Adrenal gland (tissue), 12 donors: ENCODE results near the gene ICAM4. TPM values are rescaled to one million over a fixed set of nuclear protein-coding genes. Genes with fewer than 3 reads are reported as not detected.

Experiments used
- DNase-seq, 7 donors: peaks; one replicate each; pipeline ENCODE4 v3.0.0-alpha.2; 2019 to 2020
- H3K27ac ChIP-seq, 5 donors: fragments of 200-600 bp; sonication (generic) in 4 of 5; 1 replicate in 3 of 5; 2 replicates in 2 of 5; pipeline versions ENCODE4 v1.5.1 to v1.8.0; 2016 to 2020; ENCODE audit warnings: mild to moderate bottlenecking in 1 of 5
- H3K27me3 ChIP-seq: fragments of 200-600 bp; 2 replicates; pipeline ENCODE4 v1.8.0; 2021
- H3K36me3 ChIP-seq, 2 donors: fragments of 200-600 bp; replicated peaks in 1 of 2; 1 replicate in 1 of 2; 2 replicates in 1 of 2; pipeline versions ENCODE4 v1.5.1 to v1.8.0; 2018 to 2022
- H3K4me1 ChIP-seq, 2 donors: fragments of 200-600 bp; replicated peaks in 1 of 2; 1 replicate in 1 of 2; 2 replicates in 1 of 2; pipeline versions ENCODE4 v1.5.1 to v1.8.0; 2018 to 2021
- H3K4me3 ChIP-seq, 4 donors: fragments of 200-600 bp; sonication (generic) in 3 of 4; one replicate each; pipeline ENCODE4 v1.5.1; 2016 to 2018
- H3K9me3 ChIP-seq, 3 donors: fragments of 200-600 bp; sonication (generic) in 1 of 3; replicated peaks in 1 of 3; 1 replicate in 2 of 3; 2 replicates in 1 of 3; pipeline versions ENCODE4 v1.5.1 to v1.8.0; 2016 to 2021
- CTCF ChIP-seq, 6 experiments: fragments of 450-650 bp in 4 of 6; fragments of 200-600 bp in 2 of 6; sonication (generic) in 1 of 6; IDR thresholded peaks; 1 replicate in 5 of 6; 2 replicates in 1 of 6; pipeline versions ENCODE4 v1.5.1 to v1.8.0; 2016 to 2021; ENCODE audit warnings: antibody characterized with exemption in 6 of 6, mild to moderate bottlenecking in 2 of 6, moderate library complexity in 1 of 6
- POLR2A ChIP-seq, 2 donors: fragments of 450-650 bp; IDR thresholded peaks; one replicate each; pipeline ENCODE4 v1.6.1; 2017; ENCODE audit warnings: antibody characterized with exemption in 2 of 2, mild to moderate bottlenecking in 2 of 2, moderate library complexity in 1 of 2
- WGBS, 4 donors: extraction: QIAGEN DNeasy Blood & Tissue Kit in 2 of 4; methylation state at CpG; one replicate each; pipeline versions ENCODE4 v1.1.5 to v1.1.7; 2013 to 2017; 5-methylcytosine and 5-hydroxymethylcytosine counted together
- intact Hi-C, 2 donors: fragments of 100-400 bp; cut with DNase I; formaldehyde crosslinking; loops; one replicate each; pipeline versions ENCODE4 v1.14.1 to v1.15.0; 2022 to 2023
- polyA plus RNA-seq, 3 donors: library from polyadenylated mRNA; stranded (reverse); fragments of 200-250 nt in 2 of 3; fragments of 350-450 nt in 1 of 3; fragmentation: Illumina TruSeq in 1 of 3; extraction: RNeasy Lipid Tissue Mini Kit (QIAGEN cat#74804) in 1 of 3; gene quantifications; one replicate each; pipeline ENCODE4 v1.2.3, GENCODE V29; 2013 to 2014
- total RNA-seq, 9 donors: library from RNA; depleted of rRNA in 4 of 9; stranded (reverse); fragments of >200 nt in 4 of 9; fragments of 120-200 nt in 1 of 9; fragmentation: NEBNext Ultra II Directional in 1 of 9; extraction: Animal tissue kit (Norgen Biotek cat#: 25700) in 1 of 9; gene quantifications; one replicate each; pipeline versions ENCODE4 v1.1.0 to v1.2.4, GENCODE V29; 2013 to 2023
- donor health status: healthy with polysubstance abuse.
- donor health status: Bipolar disorder and iron deficiency.
- donor health status: DM: yes; HTN: yes; CAD: no.
- donor health status: DM: no; HTN: no; CAD: no.
- donor health status: DM: no; HTN: no; CAD: no.
- donor health status: DM: yes; HTN: yes; CAD: no.

Gene ICAM4
- total and polyA plus RNA-seq, 12 donors: 0.34 to 1.0 (median 0.51) TPM; not detected in 4

- H3K4me1 ChIP-seq: no peaks in the 10 kb centered on the region
- H3K9me3 ChIP-seq: no peaks in the 10 kb centered on the region
- TF ChIP-seq CTCF (IDR thresholded peaks at IDR 0.05) (no peak), POLR2A (IDR thresholded peaks at IDR 0.05) (no peak)
- no peak for DNase-seq
- peaks cover 0 to 94% of the 10 kb centered on the region in 2 donors for H3K36me3 ChIP-seq
- no peak overlapping the region for H3K4me3 ChIP-seq
- intact Hi-C loops: no loop called here
- H3K27me3 ChIP-seq: no peaks in the 10 kb centered on the region
- H3K27ac ChIP-seq: no peak overlapping the region
- 60 to 91% (median 85%) methylated on average over 1 to 11 of the region's 11 CpGs for WGBS, 4 donors
Measured at GRCh38 chr19:10321417-10321797, 34.7 kb downstream of the ICAM4 start.

- Histone ChIP-seq H3K36me3 (peaks cover 0 to 92% of the 10 kb centered on the region in 2 donors), H3K27me3 (no peaks in the 10 kb centered on the region), H3K9me3 (no peaks in the 10 kb centered on the region), H3K27ac (no peak overlapping the region), H3K4me1 (no peaks in the 10 kb centered on the region), H3K4me3 (no peak overlapping the region)
- intact Hi-C loops: no loop called here
- TF ChIP-seq CTCF (IDR thresholded peaks at IDR 0.05): no peak
- DNase-seq: no peak
- 95 to 96% (median 96%) methylated on average over 9 to 19 of the region's 19 CpGs for WGBS, 4 donors
Measured at GRCh38 chr19:10321874-10322835, 35.4 kb downstream of the ICAM4 start.

- Histone ChIP-seq H3K27ac (no peak overlapping the region), H3K36me3 (peaks cover 0 to 93% of the 10 kb centered on the region in 2 donors), H3K4me1 (no peaks in the 10 kb centered on the region), H3K4me3 (no peak overlapping the region), H3K9me3 (no peaks in the 10 kb centered on the region), H3K27me3 (no peaks in the 10 kb centered on the region)
- 83 to 89% (median 88%) methylated on average over 8 of the region's 8 CpGs for WGBS, 4 donors
- TF ChIP-seq CTCF (IDR thresholded peaks at IDR 0.05) (no peak), POLR2A (IDR thresholded peaks at IDR 0.05) (no peak)
- intact Hi-C loops: no loop called here
- DNase-seq: no peak
Measured at GRCh38 chr19:10325732-10326131, 39.0 kb downstream of the ICAM4 start.

- Histone ChIP-seq H3K36me3 (peaks cover 0 to 73% of the 10 kb centered on the region in 2 donors), H3K27ac (no peak overlapping the region), H3K27me3 (no peaks in the 10 kb centered on the region), H3K4me1 (peaks cover 5 to 11% of the 10 kb centered on the region in 2 donors), H3K9me3 (no peaks in the 10 kb centered on the region), H3K4me3 (no peak overlapping the region)
- intact Hi-C loops: no loop called here
- TF ChIP-seq CTCF (IDR thresholded peaks at IDR 0.05) (no peak), POLR2A (IDR thresholded peaks at IDR 0.05) (no peak)
- no peak for DNase-seq
- 89 to 92% (median 91%) methylated on average over 6 to 7 of the region's 7 CpGs for WGBS, 4 donors
Measured at GRCh38 chr19:10327793-10328192, 41.0 kb downstream of the ICAM4 start.
